NCI-H2227 (cell line): ENCODE measurements around the gene TOM1L2.

Source experiments
- DNase-seq: peaks from one replicate; lab custom pipeline; 2025; ENCODE audit not compliant: unreplicated experiment; lab: John Stamatoyannopoulos, UW

TOM1L2 gene

DNA sequence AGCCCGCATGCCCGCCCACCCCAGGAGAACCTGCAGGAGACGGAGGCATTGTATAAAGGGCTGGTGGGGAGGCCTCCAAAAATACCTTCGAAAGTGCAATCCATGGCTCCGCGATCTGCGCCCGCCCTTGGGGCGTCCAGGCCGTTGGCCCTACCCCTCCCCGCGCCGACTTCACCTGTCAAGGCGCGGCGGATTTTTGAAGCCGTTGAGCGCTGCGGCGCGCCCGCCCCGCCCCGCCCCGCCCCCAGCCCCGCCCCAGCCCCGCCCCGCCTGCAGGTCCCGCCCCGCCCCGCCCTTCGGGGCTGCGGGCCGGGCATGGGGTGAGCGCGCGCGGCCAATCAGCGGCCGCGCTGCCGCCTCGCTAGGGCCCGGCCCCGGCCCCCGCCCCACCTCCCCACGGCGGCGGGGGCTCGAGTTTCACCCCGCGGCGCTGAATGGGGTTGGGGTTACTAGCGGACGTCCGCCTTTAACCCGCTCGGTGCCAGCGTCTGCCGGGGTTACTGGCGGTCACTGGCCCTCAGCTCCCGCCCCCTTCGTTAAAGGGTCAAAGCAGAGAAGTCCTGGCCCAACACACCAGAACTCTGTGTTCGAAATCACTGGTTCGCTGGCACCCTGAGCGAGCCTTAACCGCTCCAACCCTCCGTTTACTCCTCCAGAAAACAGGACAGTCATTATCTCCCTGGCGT lies 148.6 kb downstream of the TOM1L2 start:
- peak; percentile 85 for DNase-seq

DNA sequence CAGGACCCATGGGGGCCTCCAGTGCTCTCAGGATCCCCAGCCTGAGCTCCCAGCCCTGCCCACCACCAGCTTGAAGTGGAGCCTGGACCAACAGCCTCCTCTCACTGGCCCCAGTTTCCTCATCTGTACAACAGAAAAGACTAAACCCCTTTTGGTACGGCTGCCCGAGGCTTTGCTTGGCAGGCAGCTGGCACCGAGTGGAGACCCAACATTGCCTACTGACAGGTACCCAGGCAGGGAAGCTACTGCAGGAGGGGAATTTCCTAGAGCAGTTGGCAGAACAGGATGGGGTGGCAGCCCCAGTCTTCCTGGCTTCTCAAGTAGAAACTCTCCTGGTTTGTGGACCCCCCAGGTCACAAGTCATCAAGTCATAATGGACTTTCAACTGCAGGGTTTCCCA lies 149.6 kb downstream of the TOM1L2 start:
- no peak for DNase-seq

DNA sequence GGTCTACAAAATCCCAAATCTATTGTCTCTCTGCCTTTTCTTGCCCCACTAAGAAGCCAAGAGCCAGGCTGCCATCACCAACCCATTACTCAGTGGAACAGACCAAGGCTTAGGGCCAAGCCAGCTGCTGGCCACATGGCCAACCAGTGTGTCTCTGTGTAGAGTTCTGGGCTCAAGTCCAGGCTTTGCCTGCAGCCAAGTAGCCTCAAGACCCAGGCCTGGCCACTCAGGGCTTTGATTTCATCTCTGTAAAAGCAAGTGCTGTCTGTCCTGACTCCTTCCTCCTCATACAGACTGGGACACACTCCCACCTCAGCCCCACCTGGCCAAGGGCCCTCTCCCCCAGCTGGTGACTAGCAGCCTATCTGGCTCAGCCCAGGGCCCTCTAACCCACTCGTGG lies 150.0 kb downstream of the TOM1L2 start:
- no peak for DNase-seq

GRCh38 chr17:17820463-17821158 lies 151.6 kb downstream of the TOM1L2 start:
- no peak for DNase-seq

- no peak for DNase-seq
These were observed 152.2 kb downstream of the TOM1L2 start for GRCh38 chr17:17820046-17820445.

DNA sequence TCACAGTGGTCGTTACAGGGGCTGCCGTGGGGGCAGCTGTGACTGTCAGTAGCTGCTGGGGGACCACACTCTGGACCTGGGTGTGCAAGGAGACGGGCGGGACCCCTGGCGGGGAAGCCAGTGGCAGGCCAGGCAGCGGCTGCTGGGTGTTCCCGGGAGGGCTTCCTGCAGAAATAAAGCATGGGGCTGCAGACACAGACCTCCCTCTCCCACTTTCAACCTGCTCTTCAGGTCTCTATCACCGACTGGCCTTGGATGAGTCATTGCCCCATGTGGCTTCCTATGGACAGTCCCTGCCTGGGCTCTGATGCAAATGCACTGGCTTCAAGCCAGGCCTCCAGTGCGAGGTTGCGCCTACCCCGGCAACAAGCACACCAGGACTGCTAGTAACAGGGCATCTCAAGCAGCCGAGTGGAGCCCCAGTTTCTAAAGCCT lies 152.6 kb downstream of the TOM1L2 start:
- DNase-seq: peak; percentile 7

DNA sequence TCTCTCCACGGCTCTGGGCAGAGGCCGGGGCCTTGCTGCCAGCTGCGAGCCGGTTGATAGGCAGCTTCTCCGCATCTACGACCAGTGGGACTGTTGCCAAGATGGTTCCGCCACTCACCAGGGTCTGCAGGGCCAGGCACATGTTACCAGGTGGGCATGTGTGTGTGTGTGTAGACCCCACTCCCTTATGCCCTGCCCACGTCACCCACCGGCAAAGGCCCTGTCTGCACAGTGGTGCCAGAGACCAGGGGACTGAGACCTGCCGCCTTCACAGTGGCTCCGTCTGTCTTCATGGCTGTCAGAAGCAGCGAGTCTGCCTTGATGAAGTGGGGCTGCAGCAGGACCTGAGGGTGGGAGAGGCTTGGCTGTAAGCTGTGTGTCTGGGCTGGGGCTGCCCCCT lies 153.1 kb downstream of the TOM1L2 start:
- DNase-seq: no peak

GRCh38 chr17:17818088-17818526 lies 154.1 kb downstream of the TOM1L2 start:
- DNase-seq: no peak

- no peak for DNase-seq
These were observed 154.7 kb downstream of the TOM1L2 start for GRCh38 chr17:17817552-17817947.

GRCh38 chr17:17816831-17817551 lies 155.2 kb downstream of the TOM1L2 start:
- no peak for DNase-seq

GRCh38 chr17:17816240-17816814 lies 155.9 kb downstream of the TOM1L2 start:
- DNase-seq: no peak

DNA sequence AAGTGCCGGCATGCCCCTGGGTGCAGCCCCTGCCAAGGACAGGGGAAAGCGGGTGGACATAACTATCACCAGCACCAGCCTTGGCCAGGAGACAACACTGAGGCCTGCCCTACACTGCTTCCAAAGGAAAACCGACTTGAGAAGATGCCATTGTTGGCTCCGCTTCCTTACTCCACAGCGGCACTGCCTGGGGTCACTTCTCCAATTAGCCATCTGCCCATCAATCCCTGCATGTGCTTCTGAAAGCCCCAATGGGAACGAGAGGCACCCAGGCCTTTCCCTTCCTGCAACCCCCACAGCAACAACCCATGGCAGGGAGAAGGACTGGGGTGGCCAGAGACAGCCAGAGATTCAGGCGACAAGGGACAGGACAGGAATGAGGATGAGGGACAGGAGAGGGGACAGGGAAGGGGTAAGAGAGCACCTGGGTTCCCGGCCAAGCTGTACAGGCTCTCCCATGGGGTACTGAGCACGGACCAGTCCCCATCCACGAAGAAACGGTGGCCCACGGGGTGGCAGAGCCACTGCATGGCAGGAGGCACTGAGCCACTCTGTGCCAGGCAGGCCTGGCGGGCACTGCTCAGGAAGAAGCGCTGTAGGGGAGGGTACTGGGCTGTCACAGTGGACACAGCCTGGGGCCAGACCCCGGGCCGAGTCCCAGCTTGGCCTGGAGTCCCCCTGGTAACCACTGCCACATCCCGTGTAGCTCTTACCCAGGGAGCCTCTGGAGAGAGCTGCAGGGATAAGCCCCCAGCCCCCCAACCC lies 156.6 kb downstream of the TOM1L2 start:
- DNase-seq: no peak

- no peak for DNase-seq
These were observed 157.2 kb downstream of the TOM1L2 start for GRCh38 chr17:17815062-17815406.

DNA sequence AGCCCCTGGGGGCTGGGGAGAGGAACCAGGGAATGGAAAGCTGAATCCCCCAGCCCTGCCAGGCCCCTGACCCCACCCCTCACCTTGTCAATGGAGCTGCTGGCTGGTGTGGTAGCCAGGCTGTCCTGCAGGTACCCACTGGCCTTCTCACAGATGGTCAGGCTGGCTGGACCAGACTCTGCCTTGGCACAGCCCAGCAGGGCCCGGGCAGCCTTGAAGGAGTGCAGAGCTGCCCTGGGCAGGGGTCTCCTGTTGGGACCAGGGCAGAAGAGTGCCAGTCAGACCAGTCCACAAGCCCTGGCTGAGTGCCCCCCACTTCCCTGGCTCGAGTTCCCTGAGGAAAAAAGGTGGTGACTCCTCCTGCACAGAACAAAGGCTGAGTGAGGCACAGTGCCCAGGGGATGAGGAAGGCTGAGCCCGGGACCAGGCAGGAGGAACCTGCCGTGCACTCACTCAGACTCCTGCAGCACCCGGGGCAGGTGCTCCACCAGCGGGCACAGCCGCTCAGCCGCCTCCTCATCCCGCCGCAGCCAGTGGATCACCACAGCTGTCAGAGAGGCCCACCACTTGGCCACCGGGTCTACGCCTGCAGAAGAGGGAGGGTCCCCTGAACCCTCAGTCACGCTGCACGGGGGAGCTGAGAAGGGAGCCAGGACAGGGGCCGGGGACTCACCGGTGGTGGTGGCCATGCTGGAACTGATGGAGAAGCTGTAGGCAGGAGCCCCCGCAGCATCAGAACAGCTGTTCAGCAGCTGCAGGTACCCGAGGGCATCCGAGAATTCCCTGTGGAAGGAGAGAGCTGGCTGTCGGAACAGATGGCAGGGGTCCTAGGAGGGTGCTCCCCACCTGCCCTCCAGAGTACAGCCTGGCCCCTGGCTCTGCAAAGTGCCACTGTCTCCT lies 157.8 kb downstream of the TOM1L2 start:
- peak; percentile 13 for DNase-seq

DNA sequence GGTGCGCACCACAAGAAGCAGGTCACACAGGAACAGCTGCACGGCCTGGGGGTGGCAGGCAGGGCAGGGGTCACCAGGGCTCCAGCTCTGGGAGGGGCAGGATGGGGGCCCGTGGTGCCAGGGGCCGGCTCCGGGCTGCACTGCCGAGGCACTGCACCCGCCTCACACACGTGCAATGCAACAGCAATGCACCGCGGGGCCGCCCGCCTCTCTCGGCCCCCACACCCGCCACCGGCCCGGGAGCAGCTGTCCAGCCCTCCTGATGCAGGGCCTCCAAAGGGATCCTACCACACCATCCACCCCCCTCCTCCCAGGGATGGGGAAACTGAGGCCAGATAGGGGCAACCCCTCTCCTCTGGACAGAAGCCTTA lies 158.5 kb downstream of the TOM1L2 start:
- no peak for DNase-seq

DNA sequence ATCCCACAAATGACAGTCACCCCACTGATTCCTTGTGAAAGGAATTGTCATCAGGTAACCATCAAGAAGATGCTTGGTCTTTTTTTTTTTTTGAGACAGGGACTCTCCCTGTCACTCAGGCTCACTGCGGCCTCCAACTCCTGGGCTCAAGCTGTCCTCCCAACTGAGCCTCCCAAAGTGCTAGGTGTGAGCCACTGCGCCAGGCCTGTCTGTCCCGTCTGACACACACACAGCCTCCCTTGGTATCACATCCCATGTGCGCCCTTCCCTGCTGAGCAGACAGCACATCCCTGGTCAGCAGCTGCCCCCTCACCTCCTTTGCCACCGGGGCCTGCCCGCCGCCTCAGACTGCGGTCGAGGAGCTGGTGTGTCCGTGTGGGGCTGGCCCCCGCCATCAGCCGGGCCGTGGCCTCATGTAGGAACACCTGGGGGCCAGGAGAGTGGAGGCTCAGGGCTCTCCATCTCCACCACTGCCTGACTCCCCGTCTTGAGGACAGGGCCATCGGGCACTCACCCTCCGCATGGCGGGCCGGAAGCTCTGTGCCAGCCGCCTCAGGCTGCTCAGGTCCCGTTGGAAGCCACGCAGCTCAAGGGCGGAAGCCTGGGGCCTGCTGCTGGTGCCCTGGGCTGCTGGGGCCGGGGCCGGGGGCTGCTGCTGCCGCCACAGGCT lies 159.0 kb downstream of the TOM1L2 start:
- DNase-seq: no peak

DNA sequence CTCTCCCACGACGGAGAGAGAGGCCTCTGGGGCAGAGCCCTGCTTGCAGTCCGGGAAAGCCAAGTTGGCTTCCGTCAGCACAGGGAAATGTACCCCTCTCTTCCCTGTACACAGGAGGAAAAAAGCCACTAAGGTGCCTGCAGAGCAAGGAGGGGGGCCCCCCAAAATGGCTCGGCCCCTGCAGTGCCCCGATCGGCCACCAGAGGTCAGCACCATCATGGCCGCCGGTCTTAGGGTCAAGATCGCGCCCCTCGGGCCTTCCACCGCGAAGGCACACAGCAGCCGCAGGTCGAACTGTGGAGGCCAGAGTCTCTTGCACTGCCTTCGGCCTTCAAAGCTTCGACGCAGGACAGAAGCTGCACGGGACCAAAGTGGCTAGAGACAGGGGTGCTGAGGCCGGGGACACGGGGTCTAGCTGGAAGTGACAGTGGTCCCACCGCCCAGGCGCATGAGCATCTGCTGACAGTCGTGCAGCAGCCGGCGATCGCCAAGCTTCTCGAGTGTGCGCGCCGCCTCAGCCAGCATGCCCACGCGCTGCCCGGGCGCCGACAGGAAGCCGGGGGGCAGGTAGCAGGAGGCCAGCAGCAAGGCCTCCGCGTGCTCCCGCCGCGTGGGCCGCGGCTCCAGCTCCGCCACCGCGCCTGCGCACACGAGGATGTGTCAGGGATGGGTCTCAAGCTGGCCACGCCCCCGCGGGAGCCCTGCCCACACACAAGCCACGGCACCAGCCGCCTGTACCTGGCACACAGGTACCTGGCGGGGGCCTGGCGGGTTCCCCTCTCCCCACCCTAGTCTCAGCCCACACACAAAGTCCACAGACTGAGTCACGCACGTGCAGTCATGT lies 159.8 kb downstream of the TOM1L2 start:
- no peak for DNase-seq

GRCh38 chr17:17811381-17812210 lies 160.6 kb downstream of the TOM1L2 start:
- no peak for DNase-seq
